Large intestine (tissue), 3 donors: ENCODE results near the gene SLC43A2. TPM values are rescaled to one million over a fixed set of nuclear protein-coding genes. Genes with fewer than 3 reads are reported as not detected.

Experiments
- DNase-seq, 2 donors: peaks; one replicate each; pipeline versions ENCODE4 v3.0.0 to v3.0.0-alpha.2; 2013
- H3K27ac ChIP-seq: one replicate; pipeline ENCODE4 v1.5.1; 2013; ENCODE audit warnings: low read length
- H3K27me3 ChIP-seq: 2 replicates; pipeline ENCODE4 v1.6.1; 2013; ENCODE audit warnings: low read length; ENCODE audit not compliant: control insufficient read depth, insufficient read depth
- H3K36me3 ChIP-seq: 2 replicates; pipeline ENCODE4 v1.6.1; 2013; ENCODE audit warnings: low read length; ENCODE audit not compliant: control insufficient read depth, insufficient read depth
- H3K4me1 ChIP-seq: one replicate; pipeline ENCODE4 v1.6.1; 2013; ENCODE audit warnings: low read length; ENCODE audit not compliant: control insufficient read depth, insufficient read depth
- H3K4me3 ChIP-seq: one replicate; pipeline ENCODE4 v1.5.1; 2013; ENCODE audit warnings: low read length
- H3K9me3 ChIP-seq: one replicate; pipeline ENCODE4 v1.6.1; 2013; ENCODE audit warnings: mild to moderate bottlenecking, low read depth, low read length, moderate library complexity; ENCODE audit not compliant: control insufficient read depth
- WGBS: methylation state at CpG from one replicate; pipeline ENCODE4 v1.1.5; 2013; ENCODE audit warnings: low lambda C conversion rate; ENCODE audit not compliant: insufficient coverage; 5-methylcytosine and 5-hydroxymethylcytosine counted together
- polyA plus RNA-seq: library from polyadenylated mRNA; unstranded; fragments of 120-200 nt; gene quantifications from one replicate; pipeline ENCODE4 v1.2.1, GENCODE V29; 2013

The SLC43A2 gene
- polyA plus RNA-seq, 1 donor, result 80.3 TPM

- Histone ChIP-seq H3K9me3 (no peaks in the 10 kb centered on the region), H3K27ac (no peak overlapping the region), H3K27me3 (no peaks in the 10 kb centered on the region), H3K4me1 (peaks cover 16% of the 10 kb centered on the region), H3K36me3 (peaks cover 77% of the 10 kb centered on the region), H3K4me3 (no peak overlapping the region)
- DNase-seq, result no peak
- no CpG with 5 or more reads among the region's 9 CpGs for WGBS
These were observed 73.7 kb downstream of the SLC43A2 start for GRCh38 chr17:1554751-1555540.

- Histone ChIP-seq H3K36me3 (peaks cover 82% of the 10 kb centered on the region), H3K27me3 (no peaks in the 10 kb centered on the region), H3K4me3 (no peak overlapping the region), H3K9me3 (no peaks in the 10 kb centered on the region), H3K27ac (no peak overlapping the region), H3K4me1 (peaks cover 9% of the 10 kb centered on the region)
- no peak for DNase-seq
- no CpG with 5 or more reads among the region's 12 CpGs for WGBS
These were observed 75.0 kb downstream of the SLC43A2 start for GRCh38 chr17:1553354-1554266.

- H3K4me3 ChIP-seq, result no peak overlapping the region
- DNase-seq, result no peak
- peaks cover 9% of the 10 kb centered on the region for H3K4me1 ChIP-seq
- H3K9me3 ChIP-seq, result no peaks in the 10 kb centered on the region
- peaks cover 89% of the 10 kb centered on the region for H3K36me3 ChIP-seq
- H3K27me3 ChIP-seq, result no peaks in the 10 kb centered on the region
- no CpG with 5 or more reads among the region's 11 CpGs for WGBS
- H3K27ac ChIP-seq, result no peak overlapping the region
These were observed 75.7 kb downstream of the SLC43A2 start for GRCh38 chr17:1552932-1553331.

GRCh38 chr17:1551741-1552140 lies 76.9 kb downstream of the SLC43A2 start:
- H3K4me3 ChIP-seq, result no peak overlapping the region
- H3K4me1 ChIP-seq, result peaks cover under 1% of the 10 kb centered on the region
- no peak overlapping the region for H3K27ac ChIP-seq
- no CpG with 5 or more reads among the region's 12 CpGs for WGBS
- H3K9me3 ChIP-seq, result no peaks in the 10 kb centered on the region
- peaks cover 86% of the 10 kb centered on the region for H3K36me3 ChIP-seq
- H3K27me3 ChIP-seq, result no peaks in the 10 kb centered on the region
- DNase-seq, result no peak

- Histone ChIP-seq H3K27me3 (no peaks in the 10 kb centered on the region), H3K4me3 (no peak overlapping the region), H3K27ac (no peak overlapping the region), H3K36me3 (peaks cover 70% of the 10 kb centered on the region), H3K9me3 (no peaks in the 10 kb centered on the region), H3K4me1 (peaks cover 24% of the 10 kb centered on the region)
- WGBS, result 96% methylated on average over 4 of the region's 18 CpGs
- DNase-seq, result no peak
These were observed 80.6 kb downstream of the SLC43A2 start for GRCh38 chr17:1548032-1548431.

GRCh38 chr17:1546292-1546922 lies 82.2 kb downstream of the SLC43A2 start:
- no peak overlapping the region for H3K4me3 ChIP-seq
- WGBS, result no CpG with 5 or more reads among the region's 6 CpGs
- H3K27ac ChIP-seq, result peak overlapping the region; percentile 95
- no peaks in the 10 kb centered on the region for H3K9me3 ChIP-seq
- peak; percentile 89 to 96 for DNase-seq
- H3K27me3 ChIP-seq, result no peaks in the 10 kb centered on the region
- H3K4me1 ChIP-seq, result peaks cover 29% of the 10 kb centered on the region
- peaks cover 70% of the 10 kb centered on the region for H3K36me3 ChIP-seq

GRCh38 chr17:1545618-1546017 lies 83.0 kb downstream of the SLC43A2 start:
- H3K36me3 ChIP-seq, result peaks cover 70% of the 10 kb centered on the region
- H3K4me3 ChIP-seq, result no peak overlapping the region
- H3K9me3 ChIP-seq, result no peaks in the 10 kb centered on the region
- H3K4me1 ChIP-seq, result peaks cover 29% of the 10 kb centered on the region
- H3K27me3 ChIP-seq, result no peaks in the 10 kb centered on the region
- peak; percentile 84 to 88 for DNase-seq
- WGBS, result 60% methylated on average over 2 of the region's 9 CpGs
- H3K27ac ChIP-seq, result peak overlapping the region; percentile 95

- DNase-seq, result no peak
- H3K36me3 ChIP-seq, result peaks cover 78% of the 10 kb centered on the region
- no CpG with 5 or more reads among the region's 8 CpGs for WGBS
These were observed 86.3 kb downstream of the SLC43A2 start for GRCh38 chr17:1542316-1542715.

GRCh38 chr17:1541367-1541904 lies 87.2 kb downstream of the SLC43A2 start:
- Histone ChIP-seq H3K27ac (no peak overlapping the region), H3K36me3 (peaks cover 76% of the 10 kb centered on the region), H3K9me3 (no peaks in the 10 kb centered on the region), H3K4me3 (no peak overlapping the region), H3K4me1 (peaks cover 26% of the 10 kb centered on the region), H3K27me3 (no peaks in the 10 kb centered on the region)
- no CpG with 5 or more reads among the region's 4 CpGs for WGBS
- no peak for DNase-seq

More at GRCh38 chr17:1542316-1542715, 86.3 kb downstream of the SLC43A2 start:
- Histone ChIP-seq H3K27me3 (no peaks in the 10 kb centered on the region), H3K9me3 (no peaks in the 10 kb centered on the region), H3K27ac (no peak overlapping the region), H3K4me3 (no peak overlapping the region), H3K4me1 (peaks cover 29% of the 10 kb centered on the region)

GRCh38 chr17:1539811-1540210 lies 88.8 kb downstream of the SLC43A2 start:
- no peak overlapping the region for H3K27ac ChIP-seq
- no CpG with 5 or more reads among the region's 15 CpGs for WGBS
- H3K36me3 ChIP-seq, result peaks cover 76% of the 10 kb centered on the region
- no peaks in the 10 kb centered on the region for H3K27me3 ChIP-seq
- H3K4me3 ChIP-seq, result no peak overlapping the region
- H3K9me3 ChIP-seq, result no peaks in the 10 kb centered on the region
- no peak for DNase-seq
- peaks cover 11% of the 10 kb centered on the region for H3K4me1 ChIP-seq
